DOHH2 (cell line): Measurements from ENCODE around the gene STEAP4.

ENCODE experiments used
- H3F3A ChIP-seq: fragments of 200-600 bp; sonication (generic), shearing (Covaris generic); 2 replicates; pipeline ENCODE4 v1.6.0; 2016; ENCODE audit warnings: antibody characterized with exemption, mild to moderate bottlenecking; ENCODE audit not compliant: control insufficient read depth, insufficient read depth
- H3K27ac ChIP-seq: fragments of 200-600 bp; sonication (generic); 2 replicates; pipeline ENCODE4 v1.5.1; 2014; ENCODE audit warnings: low read depth, mild to moderate bottlenecking, low read length, moderate library complexity
- H3K27me3 ChIP-seq: fragments of 200-600 bp; sonication (generic); 2 replicates; pipeline ENCODE4 v1.6.1; 2014; ENCODE audit warnings: mild to moderate bottlenecking, low read length, mixed read lengths; ENCODE audit not compliant: control insufficient read depth
- H3K36me3 ChIP-seq: fragments of 200-600 bp; sonication (generic); 2 replicates; pipeline ENCODE4 v1.6.1; 2014; ENCODE audit warnings: mild to moderate bottlenecking, low read length, moderate library complexity, mixed read lengths; ENCODE audit not compliant: control insufficient read depth
- H3K4me1 ChIP-seq: fragments of 200-600 bp; sonication (generic); 2 replicates; pipeline ENCODE4 v1.6.1; 2014; ENCODE audit warnings: mild to moderate bottlenecking, low read length, mixed read lengths; ENCODE audit not compliant: control insufficient read depth
- H3K4me2 ChIP-seq: fragments of 200-600 bp; sonication (generic); 2 replicates; pipeline ENCODE4 v1.6.0; 2014; ENCODE audit warnings: mild to moderate bottlenecking, low read length, moderate library complexity
- H3K4me3 ChIP-seq: fragments of 200-600 bp; sonication (generic); 2 replicates; pipeline ENCODE4 v1.5.1; 2014; ENCODE audit warnings: mild to moderate bottlenecking, low read length, mixed read lengths
- H3K79me2 ChIP-seq: fragments of 200-600 bp; sonication (generic); 2 replicates; pipeline ENCODE4 v1.6.1; 2014; ENCODE audit warnings: mild to moderate bottlenecking, low read length, mixed read lengths; ENCODE audit not compliant: control insufficient read depth
- H3K9me2 ChIP-seq: fragments of 200-600 bp; sonication (generic); replicated peaks from 2 replicates; pipeline ENCODE4 v1.6.1; 2014; ENCODE audit warnings: mild to moderate bottlenecking, low read length, mixed read lengths; ENCODE audit not compliant: control insufficient read depth
- H3K9me3 ChIP-seq: fragments of 200-600 bp; sonication (generic); 2 replicates; pipeline ENCODE4 v1.6.1; 2014; ENCODE audit warnings: antibody characterized with exemption, low read length, mixed read lengths; ENCODE audit not compliant: control insufficient read depth, insufficient read depth
- H4K20me1 ChIP-seq: fragments of 200-600 bp; sonication (generic); 2 replicates; pipeline ENCODE4 v1.6.0; 2014; ENCODE audit warnings: low read depth, mild to moderate bottlenecking, antibody characterized with exemption, low read length, moderate library complexity; ENCODE audit not compliant: control insufficient read depth, insufficient read depth
- EZH2phosphoT487 ChIP-seq: fragments of 200-600 bp; sonication (generic); IDR thresholded peaks from 2 replicates; pipeline ENCODE4 v1.6.1; 2017; ENCODE audit warnings: borderline replicate concordance, mild to moderate bottlenecking, antibody characterized with exemption, low read length, moderate library complexity, mixed read lengths
- TF ChIP-seq, protein P1 (sequence below): fragments of 200-600 bp; sonication (generic); IDR thresholded peaks from one replicate; pipeline ENCODE4 v1.5.1; 2014; ENCODE audit warnings: antibody characterized with exemption, mild to moderate bottlenecking, low read depth, low read length; ENCODE audit not compliant: poor library complexity, severe bottlenecking

Gene STEAP4

DNA sequence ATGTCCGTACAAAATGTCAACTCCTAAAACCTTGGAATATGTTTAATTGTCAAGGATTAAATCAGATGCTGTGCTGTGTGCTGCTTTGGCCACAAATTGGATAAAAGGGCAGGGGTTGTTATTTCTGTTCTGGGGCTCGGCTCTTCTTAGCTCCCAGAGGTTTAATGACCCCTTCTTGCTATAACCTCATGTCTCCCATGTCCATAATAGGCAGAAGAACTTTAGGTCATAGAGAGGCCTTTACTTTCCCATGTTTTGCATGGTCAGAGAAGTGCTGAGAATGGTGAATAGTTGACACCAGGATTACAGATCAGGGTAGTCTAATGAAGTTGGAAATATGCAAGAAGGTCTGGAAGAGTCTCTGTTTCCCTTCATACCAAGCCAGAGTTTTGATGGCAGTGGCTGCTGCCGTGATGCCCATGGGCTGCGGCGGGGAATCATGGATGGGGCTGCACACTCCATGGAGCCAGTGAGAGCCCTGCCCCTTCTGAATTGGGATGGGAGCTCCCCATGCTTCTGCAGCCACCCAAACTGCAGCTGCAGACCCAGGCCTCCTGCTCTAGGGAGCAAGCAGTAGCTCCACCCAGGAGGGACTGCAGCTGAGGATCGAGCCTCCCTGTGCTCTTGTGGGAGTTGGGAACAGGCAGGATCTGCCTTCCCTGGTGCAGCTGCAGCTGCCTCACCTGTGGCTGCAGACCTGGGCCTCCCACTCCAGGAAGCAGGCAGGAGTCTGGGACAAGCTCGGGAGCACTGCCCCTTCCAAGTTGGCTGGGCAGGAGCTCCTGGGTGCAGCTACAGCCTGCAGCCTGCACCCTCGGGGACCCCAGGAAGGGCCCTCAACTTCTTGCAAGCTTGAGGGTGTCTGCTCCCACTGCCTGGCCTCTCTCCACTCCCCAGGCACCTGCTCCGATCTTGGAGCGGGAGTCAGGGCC lies 23.1 kb upstream of the STEAP4 start:
- Histone ChIP-seq H3K4me3 (no peak overlapping the region), H3K27me3 (no peaks in the 10 kb centered on the region), H3K27ac (no peak overlapping the region), H3F3A (no peaks in the 10 kb centered on the region), H3K9me3 (no peaks in the 10 kb centered on the region), H3K4me1 (no peaks in the 10 kb centered on the region), H3K79me2 (no peaks in the 10 kb centered on the region), H3K4me2 (no peak overlapping the region), H3K9me2 (no peaks in the 10 kb centered on the region), H3K36me3 (no peaks in the 10 kb centered on the region), H4K20me1 (no peaks in the 10 kb centered on the region)
- TF ChIP-seq, protein P1, sequence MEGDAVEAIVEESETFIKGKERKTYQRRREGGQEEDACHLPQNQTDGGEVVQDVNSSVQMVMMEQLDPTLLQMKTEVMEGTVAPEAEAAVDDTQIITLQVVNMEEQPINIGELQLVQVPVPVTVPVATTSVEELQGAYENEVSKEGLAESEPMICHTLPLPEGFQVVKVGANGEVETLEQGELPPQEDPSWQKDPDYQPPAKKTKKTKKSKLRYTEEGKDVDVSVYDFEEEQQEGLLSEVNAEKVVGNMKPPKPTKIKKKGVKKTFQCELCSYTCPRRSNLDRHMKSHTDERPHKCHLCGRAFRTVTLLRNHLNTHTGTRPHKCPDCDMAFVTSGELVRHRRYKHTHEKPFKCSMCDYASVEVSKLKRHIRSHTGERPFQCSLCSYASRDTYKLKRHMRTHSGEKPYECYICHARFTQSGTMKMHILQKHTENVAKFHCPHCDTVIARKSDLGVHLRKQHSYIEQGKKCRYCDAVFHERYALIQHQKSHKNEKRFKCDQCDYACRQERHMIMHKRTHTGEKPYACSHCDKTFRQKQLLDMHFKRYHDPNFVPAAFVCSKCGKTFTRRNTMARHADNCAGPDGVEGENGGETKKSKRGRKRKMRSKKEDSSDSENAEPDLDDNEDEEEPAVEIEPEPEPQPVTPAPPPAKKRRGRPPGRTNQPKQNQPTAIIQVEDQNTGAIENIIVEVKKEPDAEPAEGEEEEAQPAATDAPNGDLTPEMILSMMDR: no peak
- no peak for TF ChIP-seq EZH2phosphoT487

DNA sequence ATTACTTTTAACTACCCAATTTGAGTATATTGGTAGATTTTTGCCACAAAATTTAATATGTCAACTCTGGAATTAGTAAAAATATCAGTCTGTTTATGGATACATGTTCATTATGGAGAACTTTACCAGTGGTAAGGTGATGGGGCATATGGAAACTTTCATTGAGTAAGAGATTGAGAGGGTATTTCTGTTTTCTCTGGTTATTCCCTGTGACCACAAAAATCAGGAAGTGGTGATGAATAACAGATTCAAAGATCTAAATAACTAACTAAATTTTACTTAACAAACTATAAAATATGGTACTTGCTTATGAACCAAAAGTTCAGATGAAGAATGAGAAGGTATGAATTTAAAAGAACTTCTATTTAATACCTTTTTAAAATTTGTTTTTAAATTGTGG lies 22.1 kb upstream of the STEAP4 start:
- Histone ChIP-seq H3K4me3 (no peak overlapping the region), H3K36me3 (no peaks in the 10 kb centered on the region), H3K27me3 (no peaks in the 10 kb centered on the region), H3K9me2 (no peaks in the 10 kb centered on the region), H4K20me1 (no peaks in the 10 kb centered on the region), H3K79me2 (no peaks in the 10 kb centered on the region), H3K9me3 (no peaks in the 10 kb centered on the region), H3F3A (no peaks in the 10 kb centered on the region), H3K4me1 (no peaks in the 10 kb centered on the region), H3K4me2 (no peak overlapping the region), H3K27ac (no peak overlapping the region)
- no peak for TF ChIP-seq EZH2phosphoT487
- TF ChIP-seq, protein P1: no peak

- H3K9me2 ChIP-seq: no peaks in the 10 kb centered on the region
- no peak overlapping the region for H3K27ac ChIP-seq
- H3K4me2 ChIP-seq: no peak overlapping the region
- no peaks in the 10 kb centered on the region for H3K4me1 ChIP-seq
- H3K79me2 ChIP-seq: no peaks in the 10 kb centered on the region
- H3K36me3 ChIP-seq: no peaks in the 10 kb centered on the region
- TF ChIP-seq EZH2phosphoT487: no peak
- TF ChIP-seq, protein P1: no peak
- no peaks in the 10 kb centered on the region for H4K20me1 ChIP-seq
- H3K4me3 ChIP-seq: no peak overlapping the region
- H3K9me3 ChIP-seq: no peaks in the 10 kb centered on the region
- H3K27me3 ChIP-seq: no peaks in the 10 kb centered on the region
- H3F3A ChIP-seq: no peaks in the 10 kb centered on the region
Observed at GRCh38 chr7:88324699-88325098, 18.0 kb upstream of the STEAP4 start.
